Stimulated activated CD4-positive, alpha-beta T cell treated with anti-CD3 and anti-CD28 coated beads, TNF-alpha, amount 100 ng/mL, for 1 hour (primary cell): ENCODE data around the gene SFTPD.

ENCODE experiments used
- DNase-seq, 3 donors: peaks; one replicate each; pipeline ENCODE4 v3.0.0-alpha.2; 2020; ENCODE audit warnings: low read depth in 3 of 3, low spot score in 1 of 3

The SFTPD gene

GRCh38 chr10:79946271-79947082 lies 2.4 kb downstream of the SFTPD start:
- DNase-seq: no peak

GRCh38 chr10:79944428-79945395 lies 4.2 kb downstream of the SFTPD start:
- no peak for DNase-seq

- DNase-seq: no peak
Observed at GRCh38 chr10:79943871-79944270, 5.0 kb downstream of the SFTPD start.

- DNase-seq: no peak
Observed at GRCh38 chr10:79942261-79943185, 6.4 kb downstream of the SFTPD start.

- no peak for DNase-seq
Observed at GRCh38 chr10:79941585-79942210, 7.2 kb downstream of the SFTPD start.

- no peak for DNase-seq
Observed at GRCh38 chr10:79941146-79941545, 7.8 kb downstream of the SFTPD start.

- DNase-seq: no peak
Observed at GRCh38 chr10:79940431-79940830, 8.5 kb downstream of the SFTPD start.

- DNase-seq: no peak
Observed at GRCh38 chr10:79939969-79940368, 8.9 kb downstream of the SFTPD start.

GRCh38 chr10:79938728-79939406 lies 10.0 kb downstream of the SFTPD start:
- no peak for DNase-seq

GRCh38 chr10:79937701-79938151 lies 11.2 kb downstream of the SFTPD start:
- DNase-seq: no peak

- no peak for DNase-seq
Observed at GRCh38 chr10:79936625-79937615, 12.0 kb downstream of the SFTPD start.

- no peak for DNase-seq
Observed at GRCh38 chr10:79933961-79934360, 14.9 kb downstream of the SFTPD start.

- no peak for DNase-seq
Observed at GRCh38 chr10:79932841-79933379, 16.0 kb downstream of the SFTPD start.

GRCh38 chr10:79932307-79932706 lies 16.6 kb downstream of the SFTPD start:
- no peak for DNase-seq

GRCh38 chr10:79930751-79931150 lies 18.2 kb downstream of the SFTPD start:
- DNase-seq: no peak

- no peak for DNase-seq
Observed at GRCh38 chr10:79930267-79930666, 18.6 kb downstream of the SFTPD start.

GRCh38 chr10:79929409-79929904 lies 19.4 kb downstream of the SFTPD start:
- DNase-seq: peak; percentile 18 to 71 (median 49)

- no peak for DNase-seq
Observed at GRCh38 chr10:79928028-79928583, 20.8 kb downstream of the SFTPD start.
